Embryonic facial prominence (tissue), 1 donor: ENCODE measurements around the gene TFIP11.
A peak's percentile ranks its signal among the peaks of the same experiment; 100 is the strongest.

Experiments
- DNase-seq: peaks from one replicate; pipeline ENCODE4 v3.0.0-alpha.2; 2016; ENCODE audit errors: extremely low spot score

TFIP11 gene

GRCh38 chr22:26479043-26479791 is 33.1 kb downstream of the TFIP11 start:
- no peak for DNase-seq

- DNase-seq: no peak
Observed at GRCh38 chr22:26477341-26477731, 34.9 kb downstream of the TFIP11 start.

- DNase-seq: no peak
Observed at GRCh38 chr22:26476705-26477340, 35.5 kb downstream of the TFIP11 start.

GRCh38 chr22:26474682-26475081 is 37.6 kb downstream of the TFIP11 start:
- no peak for DNase-seq

GRCh38 chr22:26471522-26471921 is 40.8 kb downstream of the TFIP11 start:
- no peak for DNase-seq

GRCh38 chr22:26470807-26471206 is 41.5 kb downstream of the TFIP11 start:
- no peak for DNase-seq

- DNase-seq: no peak
Observed at GRCh38 chr22:26466196-26466595, 46.1 kb downstream of the TFIP11 start.

GRCh38 chr22:26464312-26464711 is 48.0 kb downstream of the TFIP11 start:
- DNase-seq: no peak

- no peak for DNase-seq
Observed at GRCh38 chr22:26463688-26464087, 48.6 kb downstream of the TFIP11 start.

GRCh38 chr22:26463101-26463661 is 49.1 kb downstream of the TFIP11 start:
- peak; percentile 20 for DNase-seq

GRCh38 chr22:26462641-26463040 is 49.6 kb downstream of the TFIP11 start:
- DNase-seq: no peak

GRCh38 chr22:26462051-26462450 is 50.2 kb downstream of the TFIP11 start:
- DNase-seq: no peak

GRCh38 chr22:26461188-26461810 is 51.0 kb downstream of the TFIP11 start:
- no peak for DNase-seq

- DNase-seq: no peak
Observed at GRCh38 chr22:26460202-26460601, 52.1 kb downstream of the TFIP11 start.

- no peak for DNase-seq
Observed at GRCh38 chr22:26457661-26458272, 54.5 kb downstream of the TFIP11 start.

GRCh38 chr22:26453812-26454500 is 58.3 kb downstream of the TFIP11 start:
- no peak for DNase-seq

GRCh38 chr22:26453216-26453615 is 59.1 kb downstream of the TFIP11 start:
- DNase-seq: no peak

- no peak for DNase-seq
Observed at GRCh38 chr22:26452236-26453016, 59.8 kb downstream of the TFIP11 start.

GRCh38 chr22:26450453-26451185 is 61.7 kb downstream of the TFIP11 start:
- DNase-seq: no peak

- no peak for DNase-seq
Observed at GRCh38 chr22:26448941-26449340, 63.3 kb downstream of the TFIP11 start.
